Spleen (tissue), 7 donors: ENCODE data around the gene ODAM.

Experiments
- POLR2A ChIP-seq, 3 donors: fragments of 450-650 bp; IDR thresholded peaks; one replicate each; pipeline ENCODE4 v1.5.1; 2017; ENCODE audit warnings: antibody characterized with exemption in 3 of 3, mild to moderate bottlenecking in 1 of 3
- POLR2AphosphoS5 ChIP-seq, 3 donors: sonication (generic); formaldehyde crosslinking; IDR thresholded peaks; one replicate each; pipeline ENCODE4 v1.5.1; 2017; ENCODE audit warnings: antibody characterized with exemption in 3 of 3
- TF ChIP-seq, protein P1 (sequence below), 11 experiments: fragments of 200-600 bp in 7 of 11; fragments of 450-650 bp in 4 of 11; sonication (generic) in 4 of 11; IDR thresholded peaks in 8 of 11; conservative IDR thresholded peaks in 3 of 11; 1 replicate in 7 of 11; 2 replicates in 4 of 11; pipeline versions ENCODE4 v1.4.0 to v1.8.0; 2016 to 2021; ENCODE audit warnings: antibody characterized with exemption in 11 of 11, inconsistent platforms in 4 of 11, mild to moderate bottlenecking in 1 of 11
- donor health status: DM: no; HTN: no; CAD: no; lungs with moderate emphysema.
- donor health status: DM: no; HTN: no; CAD: no.
- donor health status: DM: no; HTN: no; CAD: no.

DNA sequence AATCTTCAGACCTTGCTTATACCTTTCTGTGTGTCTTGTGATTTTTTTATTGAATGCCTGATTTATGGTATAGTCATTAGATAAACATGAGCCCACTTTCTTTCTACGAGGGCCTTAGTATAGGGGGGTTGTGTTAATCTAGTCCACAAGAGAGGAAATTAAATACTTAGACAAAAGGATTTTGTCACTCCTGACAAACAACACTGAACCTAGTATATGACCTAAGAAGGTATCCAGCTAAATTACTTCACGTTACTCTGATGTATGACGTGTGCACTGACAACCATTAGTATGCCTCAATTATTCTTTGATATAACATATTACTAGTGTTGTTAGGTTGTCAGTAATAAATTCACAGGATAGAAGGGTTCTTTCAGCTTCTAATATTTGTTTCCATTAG is 44.3 kb upstream of the ODAM start:
- TF ChIP-seq POLR2A (IDR thresholded peaks at IDR 0.05) (no peak), POLR2AphosphoS5 (IDR thresholded peaks at IDR 0.05) (no peak)
- TF ChIP-seq, protein P1, sequence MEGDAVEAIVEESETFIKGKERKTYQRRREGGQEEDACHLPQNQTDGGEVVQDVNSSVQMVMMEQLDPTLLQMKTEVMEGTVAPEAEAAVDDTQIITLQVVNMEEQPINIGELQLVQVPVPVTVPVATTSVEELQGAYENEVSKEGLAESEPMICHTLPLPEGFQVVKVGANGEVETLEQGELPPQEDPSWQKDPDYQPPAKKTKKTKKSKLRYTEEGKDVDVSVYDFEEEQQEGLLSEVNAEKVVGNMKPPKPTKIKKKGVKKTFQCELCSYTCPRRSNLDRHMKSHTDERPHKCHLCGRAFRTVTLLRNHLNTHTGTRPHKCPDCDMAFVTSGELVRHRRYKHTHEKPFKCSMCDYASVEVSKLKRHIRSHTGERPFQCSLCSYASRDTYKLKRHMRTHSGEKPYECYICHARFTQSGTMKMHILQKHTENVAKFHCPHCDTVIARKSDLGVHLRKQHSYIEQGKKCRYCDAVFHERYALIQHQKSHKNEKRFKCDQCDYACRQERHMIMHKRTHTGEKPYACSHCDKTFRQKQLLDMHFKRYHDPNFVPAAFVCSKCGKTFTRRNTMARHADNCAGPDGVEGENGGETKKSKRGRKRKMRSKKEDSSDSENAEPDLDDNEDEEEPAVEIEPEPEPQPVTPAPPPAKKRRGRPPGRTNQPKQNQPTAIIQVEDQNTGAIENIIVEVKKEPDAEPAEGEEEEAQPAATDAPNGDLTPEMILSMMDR (IDR thresholded peaks at IDR 0.05 in 8 of 11, conservative IDR thresholded peaks at IDR 0.05 in 3 of 11) = no peak
